Inflammatory macrophage treated with lipopolysaccharide for 1 hour (primary cell): ENCODE data around the gene HCN4.

ENCODE experiments used
- DNase-seq, 2 donors: peaks; one replicate each; pipeline ENCODE4 v3.0.0-alpha.2; 2020 to 2022

HCN4 gene

DNA sequence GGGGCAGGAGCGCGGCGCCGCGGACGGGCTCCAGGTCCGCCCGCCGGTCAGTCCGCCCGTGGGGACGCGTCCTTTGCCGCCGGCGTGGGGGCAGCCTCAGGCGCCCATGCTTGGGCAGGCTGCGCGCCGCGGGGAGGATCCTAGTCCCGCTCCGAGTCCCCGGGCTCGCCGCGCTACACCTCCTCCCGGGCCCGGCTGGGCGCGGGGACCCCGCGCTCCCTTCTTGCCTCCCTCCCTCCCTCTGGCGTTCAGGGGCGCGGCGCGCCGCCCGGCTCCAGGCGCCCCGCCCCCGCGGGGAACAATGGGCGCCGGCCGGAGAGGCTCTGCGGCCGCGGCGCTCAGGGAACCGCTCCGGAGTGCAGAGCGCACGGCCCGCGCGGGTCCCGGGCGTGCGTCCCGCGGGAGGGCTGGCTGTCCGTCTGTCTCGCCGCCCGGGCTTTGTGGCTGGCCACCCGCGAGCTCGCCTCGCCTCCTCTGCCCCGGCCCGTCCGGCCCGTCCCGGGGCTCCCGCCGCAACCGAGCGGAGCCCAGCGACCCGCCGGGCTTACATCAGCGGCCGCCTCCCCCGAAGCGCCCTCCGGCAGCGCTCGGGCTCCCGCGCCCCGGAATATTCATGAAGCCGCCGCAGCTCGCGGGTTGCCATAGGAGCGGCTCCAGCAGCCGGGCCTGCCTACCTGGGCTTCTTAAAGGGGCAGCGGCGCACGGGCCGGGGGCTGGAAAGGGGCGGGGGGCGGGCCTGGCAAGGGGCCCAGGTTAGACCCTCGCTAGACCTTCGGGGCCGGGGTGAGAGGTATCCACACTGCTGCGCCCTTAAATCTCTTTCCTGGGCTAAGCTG is at the start of gene HCN4:
Gene HCN4 (minus strand): TSS at position 658 of the 836 bp plus-strand sequence. CDS start 688 bp downstream, outside the sequence.
- no peak for DNase-seq

DNA sequence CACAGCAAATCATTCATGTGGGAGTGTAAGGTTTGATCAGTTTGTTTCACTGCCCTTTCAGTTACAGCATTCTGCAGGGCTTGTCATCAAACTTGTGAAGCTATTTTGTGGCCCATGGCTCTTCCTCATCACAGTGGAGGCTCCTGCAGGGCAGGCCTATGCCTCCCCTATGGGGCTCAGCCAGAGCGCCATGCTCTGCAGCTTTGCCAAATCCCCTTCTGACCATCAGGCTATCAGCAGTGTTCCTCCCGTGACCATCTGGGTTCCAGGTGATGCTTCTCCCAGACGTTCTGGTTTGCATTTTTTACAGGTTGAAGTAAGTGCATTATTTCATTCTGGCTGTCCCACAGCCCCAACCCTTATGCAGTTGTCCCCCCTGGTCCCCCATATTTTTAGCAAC is 46.1 kb upstream of the HCN4 start:
- DNase-seq, result no peak

DNA sequence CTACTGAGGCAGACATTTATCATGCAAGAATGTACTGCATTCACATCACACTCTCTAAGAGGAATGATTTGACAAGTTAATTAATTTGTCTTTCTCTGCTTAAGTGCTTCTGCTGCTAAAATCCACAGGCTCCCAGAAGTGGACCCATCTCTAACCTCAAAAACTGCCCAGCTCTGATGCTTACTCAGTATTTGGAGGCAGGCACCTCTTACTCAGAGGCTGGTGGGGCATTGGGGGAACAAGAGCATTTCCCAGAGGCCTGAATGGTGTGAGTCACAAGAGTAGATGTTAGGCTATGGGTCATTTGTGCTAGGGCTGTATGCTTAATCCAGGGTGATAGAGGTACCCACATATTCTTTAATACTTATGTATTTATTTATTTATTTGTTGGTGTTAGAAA is 34.4 kb upstream of the HCN4 start:
- DNase-seq, result peak; percentile 56 to 61

DNA sequence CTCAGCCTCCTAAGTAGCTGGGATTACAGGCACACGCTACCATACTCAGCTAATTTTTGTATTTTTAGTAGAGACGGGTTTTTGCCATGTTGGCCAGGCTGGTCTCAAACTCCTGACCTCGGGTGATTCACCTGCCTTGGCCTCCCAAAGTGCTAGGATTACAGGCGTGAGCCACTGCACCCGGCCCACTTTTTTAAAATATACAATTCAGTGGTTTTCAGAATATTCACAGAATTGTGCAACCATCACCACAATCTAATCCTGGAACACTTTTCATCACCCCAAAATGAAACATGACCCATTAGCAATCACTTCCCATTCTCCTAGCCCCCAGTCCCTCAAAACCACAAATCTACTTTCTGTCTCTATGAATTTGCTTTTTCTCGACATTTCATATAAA is 31.5 kb upstream of the HCN4 start:
- DNase-seq, result peak; percentile 79 to 87

DNA sequence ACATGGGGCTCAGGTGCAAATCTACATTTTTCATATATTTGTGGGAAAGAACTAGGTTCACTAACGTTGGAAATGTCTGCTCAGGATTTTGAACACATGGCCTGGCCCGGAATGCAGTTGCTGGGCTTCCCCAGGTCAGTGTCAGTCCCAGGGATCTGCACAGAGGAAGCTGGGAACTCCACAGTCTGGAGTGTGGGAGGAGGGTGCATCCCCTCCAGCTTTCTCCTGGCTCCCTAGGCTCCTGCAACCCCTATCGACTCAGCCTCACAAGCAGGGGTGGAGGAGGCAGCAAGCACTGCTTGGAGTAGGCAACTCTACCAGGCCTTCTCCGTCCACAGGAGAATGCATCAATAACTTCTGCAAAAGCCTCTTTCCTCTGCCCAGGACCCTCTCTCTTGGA is 30.1 kb upstream of the HCN4 start:
- peak; percentile 53 to 86 for DNase-seq

DNA sequence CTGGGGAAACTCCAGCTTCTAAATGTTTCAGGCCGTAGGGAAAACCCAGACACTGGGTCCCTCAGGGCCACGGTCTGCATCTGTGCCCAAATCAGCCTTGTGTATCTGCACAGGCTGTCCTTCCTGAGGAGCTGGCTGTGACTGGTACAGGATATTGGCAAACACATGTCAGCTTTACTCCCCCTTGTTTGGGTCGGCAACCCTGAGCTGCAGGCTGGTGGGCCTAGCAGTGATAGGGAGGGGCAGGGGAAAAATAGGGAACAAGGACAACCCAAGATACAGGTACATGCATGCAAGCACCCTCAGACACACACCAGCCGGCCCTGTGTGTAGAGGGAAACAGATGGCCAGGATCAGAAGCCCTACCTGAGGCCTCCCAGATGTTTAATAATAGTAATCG is 28.7 kb upstream of the HCN4 start:
- DNase-seq, result no peak

DNA sequence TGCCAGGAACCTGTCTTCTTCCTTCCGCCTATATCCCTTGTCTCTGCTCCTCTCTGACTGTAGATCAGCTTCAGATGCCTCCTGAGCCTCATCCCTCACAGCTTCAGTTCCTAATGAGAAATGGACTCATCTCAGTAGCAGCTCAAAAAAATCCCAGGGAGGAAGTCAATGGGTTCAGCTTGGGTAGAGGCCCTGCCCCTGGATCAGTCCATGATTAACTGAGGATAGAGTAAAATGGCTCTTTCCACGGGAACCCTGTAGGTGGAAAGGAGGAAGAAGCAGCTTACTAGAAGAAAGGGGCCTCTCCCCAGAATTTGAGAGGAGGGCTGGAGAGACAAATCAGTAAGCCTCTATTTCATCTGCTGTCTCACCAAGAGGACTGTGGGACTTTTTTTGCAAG is 26.9 kb upstream of the HCN4 start:
- DNase-seq, result peak; percentile 45 to 63

DNA sequence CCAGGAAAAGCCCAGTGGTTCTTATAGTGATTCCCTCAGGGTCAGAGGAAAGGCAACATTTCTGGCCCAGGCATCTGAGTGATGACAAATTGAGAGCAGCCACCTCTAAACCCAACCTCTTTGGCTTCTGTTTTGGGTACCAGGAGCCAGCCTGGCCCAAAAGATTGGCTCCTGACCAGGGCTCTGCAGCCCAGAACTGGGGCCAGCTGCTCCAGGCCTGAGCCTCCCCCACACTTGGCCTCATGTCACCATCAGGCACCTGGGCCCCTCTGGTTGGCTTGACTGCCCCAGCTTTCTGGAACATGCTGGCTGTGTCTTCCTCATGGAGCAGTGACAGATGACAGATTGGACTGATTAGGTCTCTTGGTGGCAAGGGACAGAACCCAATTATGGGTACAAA is 26.0 kb upstream of the HCN4 start:
- no peak for DNase-seq

DNA sequence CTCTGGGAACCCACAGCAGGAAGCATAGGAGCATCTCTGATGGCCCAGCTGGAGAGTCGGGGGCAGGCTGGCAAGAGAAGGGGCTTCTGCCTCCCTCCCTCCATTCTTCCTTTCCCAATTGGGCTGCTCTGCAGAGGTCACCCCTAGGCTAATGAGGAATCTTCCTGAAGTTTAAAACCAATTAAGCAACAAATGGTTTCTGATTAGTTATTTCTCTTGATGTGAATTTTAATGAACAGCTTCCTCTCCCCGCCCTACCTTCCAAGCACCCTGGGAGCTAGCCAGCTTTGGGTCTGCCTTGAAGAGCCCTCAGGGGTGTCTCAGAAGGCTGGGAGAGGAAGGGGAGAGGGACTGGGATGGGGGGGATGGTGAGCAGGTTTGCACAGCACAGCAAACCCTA is 24.6 kb upstream of the HCN4 start:
- no peak for DNase-seq

DNA sequence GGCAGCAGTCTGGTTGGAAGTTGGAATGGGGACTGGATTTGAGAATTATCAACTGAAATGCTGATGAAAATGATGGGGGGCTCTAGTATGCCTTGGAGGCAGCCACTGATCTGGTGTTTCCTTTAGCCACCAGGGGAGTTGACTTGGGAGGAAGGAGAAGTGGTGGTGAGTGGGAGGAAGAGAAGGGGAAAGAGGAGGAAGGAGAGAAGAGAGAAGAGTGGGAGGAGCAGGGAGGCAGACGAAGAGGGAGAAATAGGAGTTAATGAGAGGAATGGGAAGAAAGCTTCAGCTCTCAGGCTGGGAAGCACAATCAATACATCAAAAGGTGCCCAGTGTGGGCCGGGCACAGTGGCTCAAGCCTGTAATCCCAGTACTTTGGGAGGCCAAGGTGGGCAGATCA is 23.3 kb upstream of the HCN4 start:
- DNase-seq, result no peak

DNA sequence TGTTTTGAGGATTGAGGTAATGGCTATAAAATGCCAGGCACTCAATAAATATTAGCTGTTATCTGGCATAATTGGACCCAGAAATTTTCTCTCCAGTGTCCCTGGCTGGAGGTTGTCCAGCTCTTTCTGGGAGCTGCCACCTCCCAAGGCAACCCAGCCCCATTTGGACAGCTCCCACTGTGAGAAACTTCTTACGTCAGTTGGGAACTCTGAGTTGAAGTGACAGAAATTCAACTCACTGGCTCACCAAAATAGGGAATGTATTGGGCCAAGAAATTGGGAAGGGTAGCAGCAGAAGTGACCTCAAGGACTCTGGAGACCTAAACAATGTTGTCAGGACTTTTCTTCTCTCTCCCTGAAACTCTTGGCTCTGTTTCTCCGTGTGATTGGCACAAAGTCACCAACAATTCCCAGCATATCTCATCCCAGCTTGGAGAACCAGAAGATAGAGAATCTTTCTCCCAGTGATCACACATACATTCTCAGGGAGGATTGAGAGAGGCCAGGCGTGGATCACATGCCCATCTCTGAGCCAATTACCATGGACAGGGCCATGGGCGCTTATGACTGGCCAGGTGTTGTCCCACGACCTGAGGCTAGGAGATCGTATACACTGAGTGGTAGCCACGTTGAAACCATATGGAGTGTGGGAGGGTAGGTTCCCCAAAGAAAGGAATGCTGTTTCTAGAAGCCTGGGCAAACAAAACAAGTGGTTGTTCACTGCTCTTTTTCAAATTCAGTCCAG is 22.5 kb upstream of the HCN4 start:
- no peak for DNase-seq

DNA sequence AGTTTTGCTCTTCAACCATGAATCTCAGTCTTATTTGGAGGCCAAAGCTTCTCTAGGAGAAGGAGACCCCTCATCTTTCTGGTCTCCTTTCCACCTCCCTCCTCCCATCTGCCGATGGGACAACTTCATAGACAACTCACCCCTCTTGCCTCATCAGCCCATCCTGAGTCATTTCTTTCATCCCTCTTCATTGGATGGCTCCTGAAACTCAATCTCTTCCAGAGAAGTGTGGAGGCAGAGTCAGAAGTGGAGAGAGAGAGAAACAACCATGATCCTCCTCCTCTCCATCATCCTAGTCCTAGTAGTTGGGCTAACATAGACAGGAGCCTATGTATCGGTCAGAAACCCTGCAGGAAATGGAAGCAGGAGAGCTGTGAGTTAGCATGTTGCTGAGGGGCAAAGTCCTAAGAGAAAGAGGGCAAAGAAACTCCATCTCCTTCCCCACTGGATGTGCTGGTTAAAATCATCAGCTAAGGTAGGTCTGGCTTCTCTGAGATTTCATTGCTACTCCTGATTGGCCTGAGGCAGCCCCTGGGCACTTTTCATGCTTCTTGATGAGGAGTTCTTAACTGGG is 21.3 kb upstream of the HCN4 start:
- DNase-seq, result no peak

DNA sequence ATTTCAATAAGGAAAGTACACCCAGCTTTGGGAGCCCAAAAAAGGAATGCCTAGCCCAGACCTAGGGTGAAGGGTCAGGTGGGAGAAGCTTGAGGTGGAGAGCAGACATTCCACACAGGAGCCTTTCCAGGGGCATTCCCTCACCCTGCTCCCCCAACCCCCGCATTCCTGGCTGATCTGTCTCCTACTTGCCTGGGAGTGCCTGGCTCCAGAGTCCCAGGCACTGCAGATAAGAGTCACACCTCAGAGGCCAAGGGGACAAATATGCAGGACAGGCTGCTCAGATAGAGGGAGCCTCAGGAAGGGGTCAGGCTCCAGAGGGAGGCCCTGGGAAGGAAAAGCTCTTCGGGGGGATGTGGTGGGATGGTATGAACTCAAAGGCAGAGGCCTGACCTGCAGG is 20.8 kb upstream of the HCN4 start:
- no peak for DNase-seq

DNA sequence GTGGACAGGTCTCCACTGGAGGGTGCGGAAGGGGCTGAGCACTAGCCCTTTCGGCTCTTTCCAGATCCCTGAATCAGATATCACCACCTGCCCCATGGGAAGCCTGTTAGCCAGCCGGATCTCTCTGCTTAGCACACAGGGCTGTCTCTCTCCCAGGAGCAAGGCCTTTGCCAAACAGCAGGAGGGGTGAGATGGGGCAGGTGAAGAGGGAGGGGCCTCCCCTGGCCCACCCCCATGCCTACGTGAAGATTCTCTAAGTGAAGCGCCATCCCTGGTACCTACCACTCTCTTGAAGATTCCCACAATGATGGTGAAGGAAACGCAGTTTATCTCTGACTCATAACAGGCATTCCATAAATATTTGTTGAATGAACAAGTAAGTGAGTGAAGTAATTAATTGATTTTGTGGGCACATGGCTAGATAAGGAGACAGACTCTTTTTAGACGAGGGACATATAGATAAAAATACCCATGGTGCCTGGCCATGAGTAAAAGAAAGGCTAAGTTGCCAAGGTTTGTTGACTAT is 19.6 kb upstream of the HCN4 start:
- no peak for DNase-seq

DNA sequence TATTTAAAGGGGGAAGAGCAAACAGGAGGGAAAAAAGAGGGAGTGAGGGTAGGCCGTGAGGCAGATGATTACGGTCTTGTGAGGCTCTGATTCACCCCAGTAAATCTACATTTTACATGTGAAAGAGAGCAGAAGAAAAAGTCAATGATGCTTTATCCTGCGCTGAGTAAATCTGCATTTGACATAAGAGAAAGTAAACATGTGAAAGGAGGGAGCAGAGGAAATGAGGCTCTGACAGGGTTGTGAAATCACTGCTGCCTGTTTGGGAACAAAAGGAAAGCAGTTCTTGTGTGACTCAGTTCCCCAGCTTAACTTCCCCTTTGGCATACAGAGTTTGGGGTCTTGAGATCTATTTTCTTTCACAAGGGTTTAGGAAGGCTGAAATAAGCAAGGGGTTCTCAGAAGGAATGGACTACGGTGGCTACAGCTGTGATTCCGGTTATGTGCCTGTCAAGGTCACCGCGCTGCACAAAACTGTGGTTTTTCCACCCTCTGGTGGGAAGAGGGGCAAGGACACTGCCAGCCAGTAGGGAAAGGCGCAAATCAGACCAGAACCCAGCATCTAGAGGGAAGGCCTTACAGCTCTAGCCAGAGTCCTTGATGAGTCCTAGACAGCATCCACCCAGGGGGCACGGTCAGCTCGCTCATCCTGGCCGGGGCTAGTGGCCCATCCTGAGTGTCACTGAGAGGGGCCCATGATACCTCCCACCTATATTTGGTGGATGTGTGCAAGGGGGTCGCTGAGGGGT is 18.9 kb upstream of the HCN4 start:
- peak in 1 of 2 donors; percentile 12 for DNase-seq

DNA sequence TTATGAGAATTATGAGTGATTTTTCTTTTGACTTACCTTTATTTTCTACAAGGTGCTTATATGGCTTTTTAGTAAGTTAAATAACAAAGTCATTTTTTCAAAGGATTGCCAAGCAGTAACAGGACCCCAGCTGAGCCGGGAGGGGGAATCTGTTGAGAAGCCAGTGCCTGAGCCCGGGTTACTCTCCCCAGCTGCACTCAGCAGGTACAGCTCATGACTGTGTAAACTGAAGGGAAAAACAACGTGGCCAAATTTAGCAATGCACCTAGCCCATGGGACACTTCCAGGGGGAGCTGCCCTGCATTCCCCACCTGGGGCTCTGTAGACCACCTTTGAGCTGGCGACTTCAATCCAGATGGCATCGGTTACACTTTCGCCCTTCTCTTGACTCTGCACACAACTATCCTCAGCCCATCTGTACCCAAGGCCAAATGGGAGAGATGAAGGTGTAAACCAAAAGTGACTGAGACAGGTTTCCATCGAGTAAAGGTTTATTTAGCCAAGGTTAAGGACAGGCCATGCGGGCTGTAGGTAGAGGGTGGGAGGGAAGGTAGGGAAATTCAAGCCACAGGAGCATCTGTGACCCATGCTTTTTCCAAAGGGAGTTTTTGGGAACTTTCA is 18.2 kb upstream of the HCN4 start:
- no peak for DNase-seq

DNA sequence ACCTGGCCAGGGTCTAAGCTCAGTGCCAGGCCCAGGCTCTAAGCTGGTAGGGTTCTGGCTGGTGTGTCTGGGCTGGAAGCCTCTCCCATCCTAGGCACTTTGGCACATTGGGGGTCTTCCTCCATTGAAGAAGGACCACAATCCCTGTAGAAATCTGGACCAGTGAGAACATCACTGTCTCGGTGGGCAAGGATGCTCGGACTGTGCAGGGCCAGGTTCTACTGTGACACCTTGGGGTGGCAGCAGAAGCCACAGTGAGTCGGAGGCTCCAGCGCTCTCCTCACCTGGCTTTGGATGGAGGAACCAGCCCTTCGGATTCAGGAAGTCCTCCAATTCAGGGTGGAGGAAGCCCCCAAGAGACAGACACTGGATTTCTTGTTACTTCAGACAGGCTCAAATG is 17.5 kb upstream of the HCN4 start:
- no peak for DNase-seq

DNA sequence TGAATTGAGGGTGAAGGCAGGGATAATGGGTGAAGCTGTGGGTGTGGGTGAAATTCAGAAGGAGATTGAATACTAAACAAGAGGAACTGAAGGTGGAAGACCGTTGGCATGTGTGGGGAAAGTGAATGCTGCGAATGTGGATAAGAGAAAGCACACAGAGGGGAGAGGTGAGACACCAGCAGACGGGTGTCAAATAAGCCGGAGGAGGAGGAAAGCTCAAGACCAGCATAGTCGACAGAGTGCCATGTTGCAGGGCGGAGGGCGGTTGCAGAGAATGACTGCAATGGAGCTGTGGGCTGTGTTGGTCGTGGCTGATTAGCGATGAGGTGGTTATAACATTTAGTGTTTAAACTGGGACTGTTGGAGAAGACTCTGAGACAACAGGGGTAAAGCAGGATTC is 16.4 kb upstream of the HCN4 start:
- no peak for DNase-seq

DNA sequence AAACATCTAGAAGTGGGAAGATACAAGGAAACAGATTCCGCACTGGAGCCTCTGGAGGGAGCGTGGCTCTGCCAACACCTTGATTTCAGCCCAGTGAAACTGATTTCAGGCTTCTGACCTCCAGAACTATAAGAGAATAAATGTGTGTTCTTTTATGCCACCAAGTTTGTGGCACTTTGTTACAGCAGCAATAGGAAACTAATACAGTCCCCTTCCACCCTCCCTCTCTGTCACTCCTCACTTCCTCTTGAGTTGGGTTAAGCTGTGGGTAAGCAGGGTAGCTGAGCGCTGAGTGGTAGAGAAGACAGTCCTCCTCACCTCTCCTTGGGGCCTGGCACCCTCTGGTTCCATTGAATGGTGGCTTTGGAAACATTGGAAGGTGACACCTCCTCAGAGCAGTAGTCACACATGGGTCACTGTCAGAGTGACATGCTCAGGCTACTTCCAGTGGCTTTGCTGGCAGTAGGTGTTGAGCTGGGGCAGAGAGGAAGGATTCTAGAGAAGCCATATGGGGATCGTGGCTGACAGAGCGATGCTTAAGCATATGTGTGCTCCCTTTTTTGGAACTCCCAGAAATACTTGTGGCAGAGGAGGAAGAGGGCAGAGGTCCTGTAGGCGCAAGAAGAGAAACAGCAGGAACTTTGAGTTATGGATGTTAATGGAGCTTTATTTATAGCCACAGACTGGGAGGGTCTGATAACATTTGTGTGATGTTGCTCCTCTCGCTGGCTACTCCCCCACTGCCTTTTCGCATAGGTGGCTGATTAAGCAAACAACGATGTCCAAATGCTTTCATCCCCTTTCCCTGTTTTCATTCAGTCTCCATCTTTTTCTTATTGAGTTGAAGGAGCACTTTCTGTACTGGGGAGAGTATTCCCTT is 14.8 kb upstream of the HCN4 start:
- DNase-seq, result no peak

DNA sequence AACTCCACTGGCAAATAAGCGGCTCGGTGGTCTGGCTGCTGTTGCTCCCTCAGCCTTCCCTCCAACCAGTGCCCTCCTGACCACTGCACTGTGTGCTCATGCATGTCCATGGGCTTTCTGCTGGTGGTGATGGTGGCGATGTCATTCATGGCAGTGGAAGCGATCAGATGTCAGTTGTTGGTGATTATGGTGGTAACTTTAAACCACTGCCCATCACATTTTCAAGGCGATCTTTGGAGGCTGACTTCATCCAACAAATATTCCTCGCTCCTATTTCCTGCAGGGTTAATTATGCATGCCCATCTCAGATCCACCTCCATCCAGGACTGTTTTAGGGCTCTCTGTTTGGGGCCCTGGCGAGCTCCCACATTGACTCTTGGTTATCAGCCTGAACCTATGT is 13.4 kb upstream of the HCN4 start:
- no peak for DNase-seq

DNA sequence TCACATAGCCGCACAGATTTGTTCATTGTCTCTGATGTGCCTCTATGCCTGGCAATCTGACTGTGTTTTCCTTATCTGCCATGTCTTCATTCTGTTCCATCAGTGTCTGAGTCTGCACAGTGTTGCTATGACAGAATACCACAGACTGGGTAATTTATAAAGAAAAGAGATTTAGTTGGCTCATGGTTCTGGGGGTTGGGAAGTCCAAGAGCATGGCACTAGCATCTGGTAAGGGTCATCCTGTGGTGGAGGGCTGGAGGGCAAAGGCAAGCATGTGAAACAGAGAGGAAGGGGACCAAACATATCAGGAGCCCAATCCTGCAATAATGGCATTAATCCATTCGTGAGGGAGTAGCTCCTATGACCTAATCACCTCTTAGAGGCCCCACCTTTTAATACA is 11.9 kb upstream of the HCN4 start:
- no peak for DNase-seq

DNA sequence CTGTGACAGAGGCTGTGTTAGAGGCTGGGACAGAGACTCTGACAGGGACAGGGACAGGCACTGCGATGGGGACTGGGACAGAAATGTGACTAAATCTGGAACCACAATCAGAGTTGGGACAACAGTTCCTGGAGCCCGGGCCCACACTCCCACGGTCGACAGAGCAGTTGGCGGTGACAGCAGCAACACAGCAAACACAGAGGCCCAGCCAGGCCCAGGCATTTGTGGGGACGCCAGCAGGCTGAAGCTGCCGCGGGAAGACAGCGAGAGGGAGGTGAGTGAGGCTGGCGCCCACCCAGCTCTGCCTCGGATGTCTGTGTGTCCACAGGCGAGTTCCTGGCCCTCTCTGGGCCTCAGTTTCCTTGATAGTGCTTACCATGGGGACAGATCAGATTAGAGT is 9.3 kb upstream of the HCN4 start:
- no peak for DNase-seq
